ENCODE data around the gene BCAR3. TPM values are rescaled to one million over a fixed set of nuclear protein-coding genes. Genes with fewer than 3 reads are reported as not detected.
"Not testable (repeated sequence)": the region's sequence is repeated elsewhere in the genome, so short reads cannot be mapped to it uniquely, and the experiment has no call there.

Gene BCAR3
- total RNA-seq, 2 donors from 2014 or later, result 1.3 to 1.9 TPM

DNA sequence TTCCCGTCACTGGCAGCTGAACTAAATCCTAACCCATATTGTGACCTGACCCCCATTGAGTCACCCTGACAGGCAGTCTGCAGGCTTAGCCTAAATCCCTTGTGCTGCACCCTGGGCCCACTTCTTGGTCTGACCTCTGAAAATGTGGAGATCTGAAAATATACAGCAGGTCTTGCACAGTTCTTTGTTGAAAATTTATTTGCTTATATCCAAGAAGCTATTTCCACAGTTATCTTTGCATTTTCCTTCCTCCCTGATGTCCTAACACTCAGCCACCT lies 87.1 kb downstream of the BCAR3 start:
- H3K27me3 Mint-ChIP-seq, result no peaks in the 10 kb centered on the region
- no peaks in the 10 kb centered on the region for H3K36me3 Mint-ChIP-seq (ENCODE audit: low read depth)
- H3K4me1 Mint-ChIP-seq, result no peaks in the 10 kb centered on the region
- no peak overlapping the region for H3K4me3 Mint-ChIP-seq
- no peak for ATAC-seq (replicated peaks)
- H3K27ac Mint-ChIP-seq, result no peak overlapping the region
- H3K9me3 Mint-ChIP-seq, result no peaks in the 10 kb centered on the region

DNA sequence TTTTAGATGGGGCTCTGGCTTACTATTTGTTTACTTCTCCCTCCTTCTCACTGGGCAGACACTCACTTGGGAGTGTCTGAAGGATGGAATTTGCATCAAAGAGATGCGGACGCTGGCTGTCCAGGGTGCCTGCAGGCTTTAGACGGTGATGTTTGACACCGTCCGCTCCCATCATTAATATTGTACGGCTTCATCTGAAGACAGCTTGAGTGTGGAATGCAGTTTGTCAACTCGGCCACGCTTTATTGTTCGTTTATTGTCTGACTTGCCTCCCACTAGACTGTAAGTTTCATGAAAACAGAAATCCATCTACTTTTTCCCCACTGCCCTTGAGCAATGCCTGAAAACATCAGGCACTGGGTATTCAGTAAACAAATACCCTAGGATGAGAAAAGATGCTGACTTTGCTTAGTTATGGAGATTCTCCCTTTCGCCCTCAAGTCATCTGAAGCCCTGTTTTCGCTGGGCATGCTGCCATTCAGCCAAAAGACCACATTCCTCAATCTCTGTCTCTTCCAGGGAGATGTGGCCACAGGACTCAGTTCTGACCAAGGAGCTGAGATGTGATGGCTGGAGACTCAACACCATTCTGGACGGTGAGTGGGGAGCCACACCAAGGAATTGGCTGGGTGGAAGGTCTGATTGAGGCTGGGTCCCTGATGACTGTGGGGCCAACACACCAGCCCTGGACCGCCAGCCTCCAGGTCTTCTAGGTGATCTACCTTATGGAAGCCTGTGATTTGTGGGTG lies 87.6 kb downstream of the BCAR3 start:
- no peaks in the 10 kb centered on the region for H3K36me3 Mint-ChIP-seq (ENCODE audit: low read depth)
- no peaks in the 10 kb centered on the region for H3K4me1 Mint-ChIP-seq
- H3K27ac Mint-ChIP-seq, result no peak overlapping the region
- no peaks in the 10 kb centered on the region for H3K27me3 Mint-ChIP-seq
- no peaks in the 10 kb centered on the region for H3K9me3 Mint-ChIP-seq
- H3K4me3 Mint-ChIP-seq, result no peak overlapping the region
- ATAC-seq (replicated peaks), result no peak

DNA sequence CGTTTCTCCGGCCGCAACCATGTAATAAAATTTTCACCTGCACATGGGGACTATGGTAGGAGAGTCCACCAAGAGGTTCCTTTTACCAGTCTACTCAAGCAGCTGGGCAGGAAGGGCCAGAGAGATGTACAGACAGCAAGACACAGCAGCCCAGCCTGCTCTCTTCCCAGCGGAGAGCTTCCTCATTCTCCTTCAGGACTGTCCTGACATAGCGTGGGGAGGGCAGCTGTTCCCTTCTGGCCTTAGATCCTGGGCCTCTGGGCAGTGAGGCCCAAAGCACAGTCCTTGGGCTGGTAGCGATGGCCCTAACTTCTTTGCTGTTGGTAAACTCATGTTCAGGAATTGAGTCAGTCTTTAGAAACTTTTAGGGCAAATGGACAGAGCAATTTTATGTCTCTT lies 89.1 kb downstream of the BCAR3 start:
- ATAC-seq (replicated peaks), result no peak
- no peaks in the 10 kb centered on the region for H3K36me3 Mint-ChIP-seq (ENCODE audit: low read depth)
- peaks cover 6% of the 10 kb centered on the region for H3K4me1 Mint-ChIP-seq
- no peaks in the 10 kb centered on the region for H3K9me3 Mint-ChIP-seq
- H3K4me3 Mint-ChIP-seq, result no peak overlapping the region
- H3K27ac Mint-ChIP-seq, result no peak overlapping the region
- no peaks in the 10 kb centered on the region for H3K27me3 Mint-ChIP-seq

DNA sequence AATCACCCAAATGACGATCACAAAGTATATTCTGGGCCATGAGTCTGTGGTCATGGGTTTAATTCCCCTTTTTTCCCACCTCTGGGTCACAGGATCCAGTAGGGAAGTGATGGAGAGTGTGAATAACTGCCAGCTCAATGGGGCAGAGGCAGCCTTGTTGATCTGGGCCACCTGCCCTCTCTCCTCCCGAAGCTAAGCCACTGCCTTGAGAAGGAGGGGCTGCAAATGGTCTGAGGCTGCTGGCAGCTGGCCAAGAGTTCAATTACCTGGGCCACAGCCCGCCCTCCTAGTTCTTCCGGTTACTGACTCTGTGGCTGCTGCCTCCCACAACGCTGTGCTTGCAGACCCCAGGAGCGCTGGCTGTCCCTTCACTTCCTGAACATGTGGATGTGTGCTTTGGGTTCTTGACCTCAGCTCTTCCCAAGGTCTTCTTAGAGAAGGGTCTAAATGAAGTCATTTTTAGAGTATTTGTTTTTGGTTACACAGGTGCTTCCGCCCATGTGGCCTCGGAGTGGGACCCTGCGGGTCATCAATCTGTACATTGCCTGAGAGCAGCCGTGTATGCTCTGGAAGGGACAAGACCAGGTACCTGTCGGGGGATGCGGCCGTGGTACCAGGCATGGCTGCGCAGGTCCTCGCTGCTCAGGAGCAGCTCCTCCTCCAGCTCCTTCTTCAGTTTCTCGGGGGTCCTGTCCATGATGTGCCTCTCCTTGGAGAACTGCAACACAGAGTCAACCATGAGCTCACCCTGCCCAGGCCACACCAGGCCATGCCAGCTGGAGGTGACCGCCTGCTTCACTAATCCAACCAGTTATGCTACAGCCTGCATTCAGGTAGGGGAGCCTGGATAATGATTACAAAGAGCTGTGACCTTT lies 89.7 kb downstream of the BCAR3 start:
- no peak overlapping the region for H3K4me3 Mint-ChIP-seq
- H3K4me1 Mint-ChIP-seq, result peaks cover 6% of the 10 kb centered on the region
- H3K27me3 Mint-ChIP-seq, result no peaks in the 10 kb centered on the region
- ATAC-seq (replicated peaks), result no peak
- H3K9me3 Mint-ChIP-seq, result no peaks in the 10 kb centered on the region
- no peaks in the 10 kb centered on the region for H3K36me3 Mint-ChIP-seq (ENCODE audit: low read depth)
- H3K27ac Mint-ChIP-seq, result no peak overlapping the region

DNA sequence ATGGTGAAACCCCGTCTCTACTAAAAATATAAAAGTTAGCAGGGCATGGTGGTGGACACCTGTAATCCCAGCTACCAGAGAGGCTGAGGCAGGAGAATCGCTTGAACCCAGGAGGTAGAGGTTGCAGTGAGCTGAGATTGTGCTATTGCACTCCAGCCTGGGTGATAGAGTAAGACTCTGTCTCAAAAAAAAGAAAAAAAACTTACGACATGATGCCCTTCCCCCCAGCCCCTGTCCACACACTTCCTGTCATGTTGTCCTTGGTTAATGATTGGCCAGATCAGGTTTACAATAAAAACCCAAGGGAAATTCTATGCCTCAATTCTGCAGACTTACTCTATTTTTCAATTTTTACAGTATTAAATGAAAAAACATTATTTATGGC lies 90.4 kb downstream of the BCAR3 start:
- H3K27me3 Mint-ChIP-seq; H3K9me3 Mint-ChIP-seq; H3K4me1 Mint-ChIP-seq; ATAC-seq (replicated peaks); H3K27ac Mint-ChIP-seq; H3K36me3 Mint-ChIP-seq (ENCODE audit: low read depth); H3K4me3 Mint-ChIP-seq: not testable (repeated sequence)

DNA sequence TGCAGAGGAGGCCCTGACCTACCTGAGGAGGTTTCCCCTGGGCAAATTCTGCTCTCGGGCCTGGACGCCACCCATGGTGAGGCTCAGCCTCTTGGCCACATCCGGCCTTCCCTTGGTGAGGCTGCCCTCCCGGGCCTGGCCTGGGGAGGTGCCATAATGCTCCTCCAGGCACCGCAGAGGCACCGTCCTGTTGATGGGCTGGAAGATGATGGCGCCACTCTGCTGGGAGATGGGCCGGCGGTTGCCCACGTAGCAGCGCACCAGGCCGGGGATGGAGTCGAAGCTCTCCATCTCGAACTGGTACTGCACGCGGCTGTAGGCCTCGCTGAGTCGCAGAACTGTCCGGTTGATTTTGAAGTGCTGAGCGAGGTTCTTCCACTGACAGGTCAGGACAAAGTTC lies 92.7 kb downstream of the BCAR3 start:
- H3K9me3 Mint-ChIP-seq, result no peaks in the 10 kb centered on the region
- no peak overlapping the region for H3K4me3 Mint-ChIP-seq
- H3K27me3 Mint-ChIP-seq, result no peaks in the 10 kb centered on the region
- peaks cover 6% of the 10 kb centered on the region for H3K4me1 Mint-ChIP-seq
- no peak overlapping the region for H3K27ac Mint-ChIP-seq
- no peaks in the 10 kb centered on the region for H3K36me3 Mint-ChIP-seq (ENCODE audit: low read depth)
- no peak for ATAC-seq (replicated peaks)

DNA sequence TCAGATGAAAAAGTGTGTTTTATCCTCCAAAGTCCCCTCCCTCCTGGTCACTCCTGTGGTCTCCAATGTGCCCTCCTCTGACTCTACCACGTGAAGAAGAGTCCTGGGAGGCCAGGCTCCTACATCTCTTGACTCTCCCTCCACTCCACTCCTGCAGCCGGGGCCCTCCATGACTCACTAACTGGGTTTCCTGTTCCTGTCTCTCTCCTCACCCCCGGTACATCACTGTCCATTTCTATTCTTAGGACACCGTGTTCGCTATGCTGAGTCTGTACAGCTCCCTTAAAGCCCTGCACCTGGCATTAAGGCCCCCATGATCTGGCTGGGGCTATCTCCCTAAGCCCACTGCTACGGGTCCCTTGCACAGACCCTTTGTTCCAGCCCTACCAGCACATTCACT lies 93.4 kb downstream of the BCAR3 start:
- Mint-ChIP-seq H3K36me3 (ENCODE audit: low read depth) (no peaks in the 10 kb centered on the region), H3K9me3 (no peaks in the 10 kb centered on the region), H3K4me3 (no peak overlapping the region), H3K27me3 (no peaks in the 10 kb centered on the region), H3K4me1 (peaks cover 6% of the 10 kb centered on the region), H3K27ac (peak overlapping the region; percentile 57)
- peak; percentile 52 for ATAC-seq (replicated peaks)

DNA sequence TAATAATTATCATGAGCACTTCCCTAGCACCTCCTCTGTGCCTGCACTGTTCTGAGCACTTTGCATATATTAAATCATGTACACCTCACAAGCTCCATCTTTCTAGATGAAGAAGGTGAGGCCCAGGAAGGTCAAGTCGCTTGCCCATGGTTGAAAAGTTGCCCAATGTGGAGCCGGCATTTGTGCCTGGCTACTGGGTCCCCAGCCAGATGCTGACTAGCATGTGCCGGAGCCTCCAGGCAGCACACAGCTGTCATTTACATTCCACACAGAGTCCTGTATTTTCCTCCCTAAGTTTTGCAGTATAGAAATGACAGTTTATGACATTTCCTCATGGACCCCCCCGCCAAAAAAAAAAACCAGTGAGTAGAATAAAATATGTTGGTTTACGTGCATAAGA lies 94.3 kb downstream of the BCAR3 start:
- no peak overlapping the region for H3K4me3 Mint-ChIP-seq
- no peaks in the 10 kb centered on the region for H3K36me3 Mint-ChIP-seq (ENCODE audit: low read depth)
- H3K27ac Mint-ChIP-seq, result no peak overlapping the region
- no peaks in the 10 kb centered on the region for H3K9me3 Mint-ChIP-seq
- no peaks in the 10 kb centered on the region for H3K27me3 Mint-ChIP-seq
- ATAC-seq (replicated peaks), result no peak
- H3K4me1 Mint-ChIP-seq, result peaks cover 6% of the 10 kb centered on the region

DNA sequence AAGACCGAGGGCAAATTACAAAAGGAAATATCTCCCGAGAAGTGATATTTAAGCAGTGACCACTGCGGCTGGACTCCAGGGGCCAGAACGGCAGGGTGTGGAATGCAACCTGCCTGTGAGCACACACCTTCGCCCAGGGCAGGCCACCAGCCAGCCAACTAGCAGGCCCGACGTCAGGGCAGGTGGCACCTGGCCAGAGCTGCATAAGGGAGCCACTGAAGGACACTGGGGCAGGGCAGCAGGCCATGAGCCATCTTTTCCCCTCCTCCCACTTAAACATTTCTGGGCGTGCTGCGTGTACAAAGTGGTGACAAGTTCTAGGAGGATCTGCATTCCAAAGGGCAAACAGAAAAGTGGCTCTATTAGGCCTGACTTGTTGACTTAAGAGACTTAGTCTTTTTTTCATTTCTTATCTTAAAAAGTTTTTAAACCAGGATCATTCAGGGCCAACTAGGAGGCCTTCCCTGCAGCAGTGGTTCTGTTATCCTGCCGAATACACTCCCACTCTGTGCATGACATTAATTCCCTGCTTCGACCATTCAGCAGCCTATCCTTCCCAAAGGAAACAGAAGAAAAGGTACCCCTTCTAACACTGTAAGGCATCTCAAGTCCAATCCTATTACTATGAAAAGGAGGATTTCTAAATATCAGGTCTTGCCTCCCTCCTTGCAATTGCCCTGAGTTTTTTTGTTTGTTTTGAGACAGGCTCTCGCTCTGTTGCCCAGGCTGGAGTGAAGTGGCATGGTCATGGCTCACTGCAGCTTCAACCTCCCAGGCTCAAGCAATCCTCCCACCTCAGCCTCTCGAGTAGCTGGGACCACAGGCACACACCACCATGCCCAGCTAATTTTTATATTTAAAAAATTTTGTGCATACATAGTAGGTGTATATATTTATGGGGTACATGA lies 96.3 kb downstream of the BCAR3 start:
- H3K27me3 Mint-ChIP-seq, result no peaks in the 10 kb centered on the region
- peaks cover 6% of the 10 kb centered on the region for H3K4me1 Mint-ChIP-seq
- no peak overlapping the region for H3K27ac Mint-ChIP-seq
- no peaks in the 10 kb centered on the region for H3K9me3 Mint-ChIP-seq
- H3K4me3 Mint-ChIP-seq, result no peak overlapping the region
- no peaks in the 10 kb centered on the region for H3K36me3 Mint-ChIP-seq (ENCODE audit: low read depth)
- ATAC-seq (replicated peaks), result no peak

DNA sequence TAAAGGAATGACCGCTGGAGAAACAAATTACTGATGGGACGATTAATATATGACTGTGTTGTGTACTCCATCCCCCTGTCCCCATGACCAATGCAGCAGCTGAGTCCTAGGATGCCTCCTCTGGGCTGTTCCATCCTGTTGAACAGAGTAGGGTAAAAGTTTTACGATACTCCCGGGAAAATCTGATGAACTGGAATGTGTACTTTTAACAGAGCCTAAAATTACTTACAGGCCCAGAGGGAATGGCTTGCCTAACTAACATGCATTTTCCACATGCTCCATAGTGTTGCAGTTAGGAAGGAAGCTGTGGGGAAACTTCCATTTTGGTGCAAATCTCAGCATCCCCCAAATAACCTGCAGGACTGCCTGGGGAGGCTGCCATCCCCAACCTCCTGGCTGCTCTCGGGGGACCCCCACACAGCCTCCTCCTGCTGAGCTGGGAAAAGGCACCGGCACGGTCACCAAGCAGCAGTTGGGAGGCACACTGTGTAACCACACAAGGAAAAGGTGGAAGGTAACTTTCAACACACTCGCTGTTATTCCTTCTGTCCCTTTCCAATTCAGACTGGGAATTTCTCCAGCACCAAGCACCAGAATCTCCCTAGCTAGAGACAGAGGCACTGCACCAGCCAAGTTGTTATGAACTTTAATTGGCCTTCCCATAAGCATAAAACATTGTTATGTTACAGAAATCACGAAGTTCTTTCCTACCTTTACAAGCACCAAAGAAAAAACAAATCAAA lies 97.2 kb downstream of the BCAR3 start:
- H3K27ac Mint-ChIP-seq, result no peak overlapping the region
- H3K4me3 Mint-ChIP-seq, result no peak overlapping the region
- H3K4me1 Mint-ChIP-seq, result peaks cover 6% of the 10 kb centered on the region
- no peaks in the 10 kb centered on the region for H3K36me3 Mint-ChIP-seq (ENCODE audit: low read depth)
- ATAC-seq (replicated peaks), result no peak
- no peaks in the 10 kb centered on the region for H3K27me3 Mint-ChIP-seq
- H3K9me3 Mint-ChIP-seq, result no peaks in the 10 kb centered on the region

DNA sequence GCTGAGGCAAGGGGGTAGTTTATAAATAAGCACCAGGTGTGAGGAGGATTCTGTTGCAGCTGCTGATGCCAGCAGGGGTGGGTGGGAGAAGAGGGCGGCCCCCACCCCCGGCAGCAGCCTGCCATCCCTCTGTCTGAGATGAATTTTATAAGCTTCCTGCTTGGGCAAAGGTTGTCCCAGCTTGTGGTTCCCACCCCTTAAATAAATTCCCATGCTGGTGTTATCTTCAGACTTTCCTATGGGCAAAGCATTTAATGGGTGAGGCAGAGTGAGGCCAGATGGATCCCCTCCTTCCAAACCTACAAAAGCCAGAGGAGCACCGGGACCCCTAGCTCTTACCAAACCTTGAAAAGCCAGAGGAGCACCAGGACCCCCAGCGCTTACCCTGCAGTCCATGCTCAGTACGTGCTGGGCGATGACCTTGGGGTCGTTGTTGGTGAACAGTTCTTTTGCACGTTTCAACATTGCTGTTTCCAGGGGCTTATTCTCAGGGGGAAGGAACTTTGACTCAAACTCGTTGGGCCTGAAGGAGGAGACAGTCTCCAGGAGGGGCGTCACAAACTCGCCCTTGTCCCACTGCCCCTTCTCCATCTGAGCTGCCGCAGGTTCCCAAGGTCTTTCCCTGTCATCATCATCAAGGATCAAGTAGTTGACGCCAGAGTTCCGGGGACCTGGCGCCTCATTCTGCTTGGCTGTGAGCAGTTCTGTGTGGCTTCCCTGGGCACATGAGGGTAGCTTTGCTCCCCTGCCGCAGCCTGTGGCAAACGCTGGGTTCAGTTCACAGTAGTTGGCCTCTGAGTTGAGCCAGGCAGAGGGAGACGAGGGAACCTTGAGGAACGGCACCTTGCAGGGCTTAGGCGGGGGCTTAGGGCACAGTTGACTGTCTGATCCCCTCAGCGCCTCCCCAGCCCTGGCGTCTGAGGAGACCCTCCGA lies 99.5 kb downstream of the BCAR3 start:
- no peak for ATAC-seq (replicated peaks)
- Mint-ChIP-seq H3K9me3 (no peaks in the 10 kb centered on the region), H3K27me3 (no peaks in the 10 kb centered on the region)

DNA sequence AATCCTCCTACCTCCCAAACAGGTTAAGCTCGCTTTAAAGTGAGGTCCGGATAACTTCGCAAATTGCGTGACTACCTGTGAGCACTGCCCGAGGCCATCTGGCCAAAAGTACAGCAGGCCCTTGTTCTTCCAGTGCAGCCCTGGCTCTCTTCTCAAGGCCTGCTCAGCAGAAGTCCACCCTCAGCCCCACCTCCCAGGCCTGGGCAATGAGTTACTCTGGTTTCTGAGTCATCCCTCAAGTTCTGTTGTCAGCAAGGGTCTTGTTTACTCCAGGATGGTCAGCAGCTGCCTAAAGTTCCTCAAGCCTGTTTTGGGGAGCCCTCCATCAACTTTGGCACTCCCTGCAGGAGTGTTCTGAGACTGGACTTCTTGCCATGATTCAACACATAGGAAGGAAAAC lies 101.7 kb downstream of the BCAR3 start:
- H3K9me3 Mint-ChIP-seq, result no peaks in the 10 kb centered on the region
- no peak overlapping the region for H3K4me3 Mint-ChIP-seq
- H3K27me3 Mint-ChIP-seq, result no peaks in the 10 kb centered on the region
- no peak for ATAC-seq (replicated peaks)
- H3K36me3 Mint-ChIP-seq (ENCODE audit: low read depth), result no peaks in the 10 kb centered on the region
- no peak overlapping the region for H3K27ac Mint-ChIP-seq
- no peaks in the 10 kb centered on the region for H3K4me1 Mint-ChIP-seq

More for the DNA sequence above, 99.5 kb downstream of the BCAR3 start:
- Mint-ChIP-seq H3K36me3 (ENCODE audit: low read depth) (no peaks in the 10 kb centered on the region), H3K27ac (no peak overlapping the region), H3K4me3 (no peak overlapping the region), H3K4me1 (no peaks in the 10 kb centered on the region)
